OCI-LY1 (cell line): Measurements from ENCODE around the gene NPAS3.

Experiments used
- EZH2 ChIP-seq: fragments of 200-600 bp; sonication (generic), shearing (Covaris generic); IDR thresholded peaks from 2 replicates; pipeline ENCODE4 v1.8.0; 2017; ENCODE audit warnings: borderline replicate concordance, mixed run types, mild to moderate bottlenecking, antibody characterized with exemption, low read length, moderate library complexity, mixed read lengths
- TF ChIP-seq, protein P1 (sequence below): fragments of 200-600 bp; sonication (generic), shearing (Covaris generic); IDR thresholded peaks from 2 replicates; pipeline ENCODE4 v1.5.1; 2017; ENCODE audit warnings: mild to moderate bottlenecking, antibody characterized with exemption, low read length, moderate library complexity, mixed read lengths

DNA sequence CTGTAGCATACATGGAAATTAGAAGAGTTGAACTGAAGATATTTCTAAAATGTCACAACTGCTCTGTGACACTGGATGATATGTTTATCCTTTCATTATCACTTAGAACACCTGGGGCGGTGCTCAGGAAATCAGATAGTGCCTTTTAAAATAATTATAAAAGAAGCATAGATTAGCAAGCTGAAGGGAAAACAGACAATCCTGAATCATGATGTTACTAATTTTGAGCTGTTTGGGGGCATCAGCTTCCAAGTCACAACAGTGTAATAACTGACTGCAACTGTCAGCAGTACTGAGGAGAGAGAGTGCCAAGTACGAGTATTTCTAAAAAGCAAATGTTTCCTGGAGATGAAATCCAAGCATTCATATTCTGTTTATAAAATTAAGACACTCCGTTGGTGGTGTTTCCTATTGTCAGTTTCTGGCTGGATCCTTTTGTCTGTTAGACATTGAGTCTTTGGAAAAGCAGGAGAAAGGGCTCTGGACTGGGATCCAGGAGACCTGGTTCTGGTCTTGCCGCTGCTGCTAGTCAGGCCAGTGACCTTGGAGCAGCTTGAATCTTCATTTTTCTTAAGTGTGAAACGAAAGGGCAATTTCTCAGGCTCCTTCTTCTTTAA is 632.1 kb downstream of the NPAS3 start:
- TF ChIP-seq, protein P1, sequence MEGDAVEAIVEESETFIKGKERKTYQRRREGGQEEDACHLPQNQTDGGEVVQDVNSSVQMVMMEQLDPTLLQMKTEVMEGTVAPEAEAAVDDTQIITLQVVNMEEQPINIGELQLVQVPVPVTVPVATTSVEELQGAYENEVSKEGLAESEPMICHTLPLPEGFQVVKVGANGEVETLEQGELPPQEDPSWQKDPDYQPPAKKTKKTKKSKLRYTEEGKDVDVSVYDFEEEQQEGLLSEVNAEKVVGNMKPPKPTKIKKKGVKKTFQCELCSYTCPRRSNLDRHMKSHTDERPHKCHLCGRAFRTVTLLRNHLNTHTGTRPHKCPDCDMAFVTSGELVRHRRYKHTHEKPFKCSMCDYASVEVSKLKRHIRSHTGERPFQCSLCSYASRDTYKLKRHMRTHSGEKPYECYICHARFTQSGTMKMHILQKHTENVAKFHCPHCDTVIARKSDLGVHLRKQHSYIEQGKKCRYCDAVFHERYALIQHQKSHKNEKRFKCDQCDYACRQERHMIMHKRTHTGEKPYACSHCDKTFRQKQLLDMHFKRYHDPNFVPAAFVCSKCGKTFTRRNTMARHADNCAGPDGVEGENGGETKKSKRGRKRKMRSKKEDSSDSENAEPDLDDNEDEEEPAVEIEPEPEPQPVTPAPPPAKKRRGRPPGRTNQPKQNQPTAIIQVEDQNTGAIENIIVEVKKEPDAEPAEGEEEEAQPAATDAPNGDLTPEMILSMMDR: no peak
- no peak for TF ChIP-seq EZH2
